ENCODE data around the gene CD177. TPM values are rescaled to one million over a fixed set of nuclear protein-coding genes. Genes with fewer than 3 reads are reported as not detected.

The CD177 gene
- total RNA-seq, 1 experiment from 2014 or later, result not detected

DNA sequence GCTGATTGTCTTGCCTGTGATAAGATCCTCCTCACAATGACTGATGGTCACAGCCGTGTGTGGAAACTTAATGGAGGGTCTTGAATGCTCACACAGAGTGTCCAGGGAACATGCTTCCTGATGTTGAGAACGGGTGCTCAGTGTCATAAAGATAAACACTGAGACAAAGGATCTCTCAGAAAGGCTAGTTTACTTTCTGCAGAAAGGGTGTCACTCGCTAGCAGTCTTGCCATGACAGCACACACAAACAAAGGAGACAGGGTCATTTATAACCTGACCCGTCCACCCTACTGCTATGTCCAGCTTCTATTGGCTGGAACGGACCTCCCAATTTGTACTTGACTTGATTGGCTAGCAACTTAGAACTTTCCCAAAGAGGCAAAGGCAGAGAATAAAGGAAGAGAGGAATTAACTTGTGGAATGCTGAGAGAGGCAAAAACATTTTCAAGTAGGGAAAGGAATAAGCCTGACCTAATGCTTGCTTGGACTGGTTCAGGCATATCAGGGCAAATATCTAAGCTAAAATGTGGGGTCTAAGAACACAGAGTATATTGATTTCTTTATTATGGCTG is 45.2 kb upstream of the CD177 start:
- intact Hi-C loops (cut with micrococcal nuclease), result no loop called here
- H3K4me1 ChIP-seq (ENCODE audit: control insufficient read depth in 1 of 2, insufficient read depth in 2 of 2, low read length in 2 of 2), result peaks cover 0 to 10% of the 10 kb centered on the region in 2 experiments; a peak in 2 of 4 replicates
- TF ChIP-seq EZH2phosphoT487 (IDR thresholded peaks at IDR 0.05; ENCODE audit: borderline replicate concordance), result no peak
- TF ChIP-seq ZNF274 (IDR thresholded peaks at IDR 0.05; ENCODE audit: low read depth, low read length), result no peak
- no peak for TF ChIP-seq SIN3A (IDR thresholded peaks at IDR 0.05; ENCODE audit: low read depth)
- no peaks in the 10 kb centered on the region for H3K27me3 ChIP-seq (ENCODE audit: insufficient read depth, low read length)
- no peaks in the 10 kb centered on the region for H3K9me2 ChIP-seq (ENCODE audit: insufficient read depth)
- no peak overlapping the region for H2AFZ ChIP-seq (ENCODE audit: low read depth, low read length, poor library complexity, severe bottlenecking)
- no peaks in the 10 kb centered on the region for H3K36me3 ChIP-seq (ENCODE audit: control insufficient read depth in 1 of 2, insufficient read depth in 2 of 2, low read length in 2 of 2)
- no peak for DNase-seq (ENCODE audit: low read depth, low spot score)
- no TSS peak for BruUV-seq (replicated peaks)
- H4K20me1 ChIP-seq (ENCODE audit: insufficient read depth), result no peaks in the 10 kb centered on the region
- no peak overlapping the region for H3K4me2 ChIP-seq (ENCODE audit: low read length)
- no peak overlapping the region for H3K4me3 ChIP-seq (replicated peaks in 1 of 2; ENCODE audit: low read depth in 1 of 2, low read length in 2 of 2)
- ATAC-seq, result no peak
- RAD21 ChIA-PET (ENCODE audit: low non-redundant PET in 1 of 2, low total read pairs in 2 of 2, uncharacterized antibody in 2 of 2, unreplicated experiment in 2 of 2), result no interaction called here
- POLR2A ChIA-PET, result no interaction called here
- H3K79me2 ChIP-seq (ENCODE audit: insufficient read depth, low read length), result no peaks in the 10 kb centered on the region
- no peak overlapping the region for H3K27ac ChIP-seq (ENCODE audit: low read depth, low read length)
- CTCF ChIA-PET, result interaction anchor here (1.0 kb wide), 1 partner anchor 25 kb away, joined by 3 read pairs; no protein-coding TSS in a partner anchor
- no peaks in the 10 kb centered on the region for H3K9me3 ChIP-seq (ENCODE audit: control insufficient read depth in 1 of 2, insufficient read depth in 1 of 2, low read depth in 1 of 2, low read length in 2 of 2)
- no peak overlapping the region for H3K9ac ChIP-seq (ENCODE audit: low read length)

DNA sequence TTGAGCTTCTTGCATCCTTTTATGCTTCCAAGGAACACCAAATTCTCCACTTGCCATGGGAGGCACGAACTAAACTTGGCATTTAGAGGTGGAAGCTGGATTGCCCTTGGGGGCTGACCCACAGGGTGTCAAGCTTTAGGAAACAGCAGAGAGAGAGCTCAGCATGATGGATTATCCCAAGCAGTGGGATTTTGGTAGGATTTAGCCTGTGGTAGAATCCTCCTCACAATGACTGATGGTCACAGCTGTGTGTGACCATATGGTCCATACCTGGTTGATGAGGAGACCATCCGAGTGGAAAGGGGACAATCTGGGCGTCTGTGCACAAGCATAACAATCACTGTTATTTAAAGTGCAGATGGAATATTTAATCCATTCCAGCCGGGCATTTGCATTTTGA is 44.0 kb upstream of the CD177 start:
- H3K27ac ChIP-seq (ENCODE audit: low read depth, low read length), result no peak overlapping the region
- TF ChIP-seq SRF (IDR thresholded peaks at IDR 0.05; ENCODE audit: low read depth), result no peak
- TF ChIP-seq RAD21 (IDR thresholded peaks at IDR 0.05; ENCODE audit: low read depth), result no peak
- TF ChIP-seq, protein P1, sequence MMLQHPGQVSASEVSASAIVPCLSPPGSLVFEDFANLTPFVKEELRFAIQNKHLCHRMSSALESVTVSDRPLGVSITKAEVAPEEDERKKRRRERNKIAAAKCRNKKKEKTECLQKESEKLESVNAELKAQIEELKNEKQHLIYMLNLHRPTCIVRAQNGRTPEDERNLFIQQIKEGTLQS (IDR thresholded peaks at IDR 0.05), result no peak
- POLR2A ChIA-PET, result no interaction called here
- CTCF ChIA-PET, result no interaction called here
- no peak overlapping the region for H3K4me3 ChIP-seq (replicated peaks in 1 of 2; ENCODE audit: low read depth in 1 of 2, low read length in 2 of 2)
- H2AFZ ChIP-seq (ENCODE audit: low read depth, low read length, poor library complexity, severe bottlenecking), result no peak overlapping the region
- DNase-seq (ENCODE audit: low read depth, low spot score) (no peak), ATAC-seq (no peak)
- no peaks in the 10 kb centered on the region for H3K9me3 ChIP-seq (ENCODE audit: control insufficient read depth in 1 of 2, insufficient read depth in 1 of 2, low read depth in 1 of 2, low read length in 2 of 2)
- H3K9ac ChIP-seq (ENCODE audit: low read length), result no peak overlapping the region
- no peaks in the 10 kb centered on the region for H3K36me3 ChIP-seq (ENCODE audit: control insufficient read depth in 1 of 2, insufficient read depth in 2 of 2, low read length in 2 of 2)
- RAD21 ChIA-PET (ENCODE audit: low non-redundant PET in 1 of 2, low total read pairs in 2 of 2, uncharacterized antibody in 2 of 2, unreplicated experiment in 2 of 2), result no interaction called here
- no peaks in the 10 kb centered on the region for H3K9me2 ChIP-seq (ENCODE audit: insufficient read depth)
- BruUV-seq (replicated peaks), result no TSS peak
- no peaks in the 10 kb centered on the region for H3K27me3 ChIP-seq (ENCODE audit: insufficient read depth, low read length)
- H3K79me2 ChIP-seq (ENCODE audit: insufficient read depth, low read length), result no peaks in the 10 kb centered on the region
- intact Hi-C loops (cut with micrococcal nuclease), result no loop called here
- no peak overlapping the region for H3K4me2 ChIP-seq (ENCODE audit: low read length)
- peaks cover 0 to 10% of the 10 kb centered on the region in 2 experiments; a peak in 2 of 4 replicates for H3K4me1 ChIP-seq (ENCODE audit: control insufficient read depth in 1 of 2, insufficient read depth in 2 of 2, low read length in 2 of 2)
- no peaks in the 10 kb centered on the region for H4K20me1 ChIP-seq (ENCODE audit: insufficient read depth)
